ENCODE data around the gene BRWD1.

BRWD1 gene

GRCh38 chr21:39218082-39218409, 95.4 kb downstream of the BRWD1 start:
- Histone ChIP-seq H3K4me3 (ENCODE audit: low read depth, low read length) (no peak overlapping the region), H3K9me3 (ENCODE audit: severe bottlenecking) (no peaks in the 10 kb centered on the region), H3K27me3 (ENCODE audit: insufficient read depth, low read depth, severe bottlenecking) (no peaks in the 10 kb centered on the region), H3K36me3 (peaks cover 37% of the 10 kb centered on the region), H3K27ac (no peak overlapping the region)
- TF ChIP-seq, protein P1, sequence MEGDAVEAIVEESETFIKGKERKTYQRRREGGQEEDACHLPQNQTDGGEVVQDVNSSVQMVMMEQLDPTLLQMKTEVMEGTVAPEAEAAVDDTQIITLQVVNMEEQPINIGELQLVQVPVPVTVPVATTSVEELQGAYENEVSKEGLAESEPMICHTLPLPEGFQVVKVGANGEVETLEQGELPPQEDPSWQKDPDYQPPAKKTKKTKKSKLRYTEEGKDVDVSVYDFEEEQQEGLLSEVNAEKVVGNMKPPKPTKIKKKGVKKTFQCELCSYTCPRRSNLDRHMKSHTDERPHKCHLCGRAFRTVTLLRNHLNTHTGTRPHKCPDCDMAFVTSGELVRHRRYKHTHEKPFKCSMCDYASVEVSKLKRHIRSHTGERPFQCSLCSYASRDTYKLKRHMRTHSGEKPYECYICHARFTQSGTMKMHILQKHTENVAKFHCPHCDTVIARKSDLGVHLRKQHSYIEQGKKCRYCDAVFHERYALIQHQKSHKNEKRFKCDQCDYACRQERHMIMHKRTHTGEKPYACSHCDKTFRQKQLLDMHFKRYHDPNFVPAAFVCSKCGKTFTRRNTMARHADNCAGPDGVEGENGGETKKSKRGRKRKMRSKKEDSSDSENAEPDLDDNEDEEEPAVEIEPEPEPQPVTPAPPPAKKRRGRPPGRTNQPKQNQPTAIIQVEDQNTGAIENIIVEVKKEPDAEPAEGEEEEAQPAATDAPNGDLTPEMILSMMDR (IDR thresholded peaks at IDR 0.05; ENCODE audit: low read depth, low read length) = no peak
- no peak for DNase-seq

- Histone ChIP-seq H3K27me3 (ENCODE audit: insufficient read depth, low read depth, severe bottlenecking) (no peaks in the 10 kb centered on the region), H3K9me3 (ENCODE audit: severe bottlenecking) (no peaks in the 10 kb centered on the region), H3K36me3 (peaks cover 39% of the 10 kb centered on the region), H3K4me3 (ENCODE audit: low read depth, low read length) (no peak overlapping the region), H3K27ac (peak overlapping the region; percentile 60)
- TF ChIP-seq, protein P1 (IDR thresholded peaks at IDR 0.05; ENCODE audit: low read depth, low read length) = no peak
- DNase-seq = peak; percentile 55
These were observed 95.9 kb downstream of the BRWD1 start for GRCh38 chr21:39217356-39218081.

GRCh38 chr21:39216290-39216689, 97.1 kb downstream of the BRWD1 start:
- Histone ChIP-seq H3K9me3 (ENCODE audit: severe bottlenecking) (no peaks in the 10 kb centered on the region), H3K4me3 (ENCODE audit: low read depth, low read length) (no peak overlapping the region), H3K27ac (peak overlapping the region; percentile 12; the same call in 1 of the 2 replicates), H3K36me3 (peaks cover 43% of the 10 kb centered on the region), H3K27me3 (ENCODE audit: insufficient read depth, low read depth, severe bottlenecking) (no peaks in the 10 kb centered on the region)
- TF ChIP-seq, protein P1 (IDR thresholded peaks at IDR 0.05; ENCODE audit: low read depth, low read length) = no peak
- DNase-seq = no peak

- Histone ChIP-seq H3K27ac (no peak overlapping the region), H3K36me3 (peaks cover 51% of the 10 kb centered on the region), H3K4me3 (ENCODE audit: low read depth, low read length) (no peak overlapping the region), H3K9me3 (ENCODE audit: severe bottlenecking) (no peaks in the 10 kb centered on the region), H3K27me3 (ENCODE audit: insufficient read depth, low read depth, severe bottlenecking) (no peaks in the 10 kb centered on the region)
- DNase-seq = no peak
- TF ChIP-seq, protein P1 (IDR thresholded peaks at IDR 0.05; ENCODE audit: low read depth, low read length) = no peak
These were observed 98.4 kb downstream of the BRWD1 start for GRCh38 chr21:39215078-39215477.

- Histone ChIP-seq H3K27ac (no peak overlapping the region), H3K27me3 (ENCODE audit: insufficient read depth, low read depth, severe bottlenecking) (no peaks in the 10 kb centered on the region), H3K36me3 (peaks cover 82% of the 10 kb centered on the region), H3K9me3 (ENCODE audit: severe bottlenecking) (no peaks in the 10 kb centered on the region), H3K4me3 (ENCODE audit: low read depth, low read length) (no peak overlapping the region)
- DNase-seq = no peak
- TF ChIP-seq, protein P1 (IDR thresholded peaks at IDR 0.05; ENCODE audit: low read depth, low read length) = no peak
These were observed 104.1 kb downstream of the BRWD1 start for GRCh38 chr21:39209334-39209688.
